Measurements from ENCODE around the gene MYO3B.

MYO3B gene

GRCh38 chr2:170147576-170147975 is 30.4 kb upstream of the MYO3B start:
- no peaks in the 10 kb centered on the region for H3K36me3 ChIP-seq (ENCODE audit: control insufficient read depth, insufficient read depth, low read length)
- H3K4me1 ChIP-seq (ENCODE audit: control insufficient read depth, insufficient read depth, low read length) = no peaks in the 10 kb centered on the region
- H3K9ac ChIP-seq (ENCODE audit: low read depth, low read length) = no peak overlapping the region
- no peaks in the 10 kb centered on the region for H3K27me3 ChIP-seq (ENCODE audit: control insufficient read depth, insufficient read depth, low read length)
- H3K9me3 ChIP-seq (ENCODE audit: control insufficient read depth, insufficient read depth, low read length) = no peaks in the 10 kb centered on the region
- no peak overlapping the region for H3K4me3 ChIP-seq (ENCODE audit: low read depth, low read length)

- Histone ChIP-seq H3K4me1 (ENCODE audit: control insufficient read depth, insufficient read depth, low read length) (no peaks in the 10 kb centered on the region), H3K27me3 (ENCODE audit: control insufficient read depth, insufficient read depth, low read length) (no peaks in the 10 kb centered on the region)
These were observed 29.8 kb upstream of the MYO3B start for GRCh38 chr2:170148161-170148560.

GRCh38 chr2:170152421-170152820 is 25.5 kb upstream of the MYO3B start:
- H3K9ac ChIP-seq (ENCODE audit: low read depth, low read length) = no peak overlapping the region
- H3K9me3 ChIP-seq (ENCODE audit: control insufficient read depth, insufficient read depth, low read length) = no peaks in the 10 kb centered on the region
- H3K4me3 ChIP-seq (ENCODE audit: low read depth, low read length) = no peak overlapping the region
- no peaks in the 10 kb centered on the region for H3K27me3 ChIP-seq (ENCODE audit: control insufficient read depth, insufficient read depth, low read length)
- peaks cover 10% of the 10 kb centered on the region for H3K4me1 ChIP-seq (ENCODE audit: control insufficient read depth, insufficient read depth, low read length)
- H3K36me3 ChIP-seq (ENCODE audit: control insufficient read depth, insufficient read depth, low read length) = no peaks in the 10 kb centered on the region

More at GRCh38 chr2:170148161-170148560, 29.8 kb upstream of the MYO3B start:
- H3K4me3 ChIP-seq (ENCODE audit: low read depth, low read length) = no peak overlapping the region
- H3K9me3 ChIP-seq (ENCODE audit: control insufficient read depth, insufficient read depth, low read length) = no peaks in the 10 kb centered on the region
- H3K9ac ChIP-seq (ENCODE audit: low read depth, low read length) = no peak overlapping the region
- no peaks in the 10 kb centered on the region for H3K36me3 ChIP-seq (ENCODE audit: control insufficient read depth, insufficient read depth, low read length)

- Histone ChIP-seq H3K9ac (ENCODE audit: low read depth, low read length) (no peak overlapping the region), H3K4me3 (ENCODE audit: low read depth, low read length) (no peak overlapping the region), H3K27me3 (ENCODE audit: control insufficient read depth, insufficient read depth, low read length) (no peaks in the 10 kb centered on the region), H3K36me3 (ENCODE audit: control insufficient read depth, insufficient read depth, low read length) (no peaks in the 10 kb centered on the region), H3K4me1 (ENCODE audit: control insufficient read depth, insufficient read depth, low read length) (peaks cover 10% of the 10 kb centered on the region), H3K9me3 (ENCODE audit: control insufficient read depth, insufficient read depth, low read length) (no peaks in the 10 kb centered on the region)
These were observed 22.8 kb upstream of the MYO3B start for GRCh38 chr2:170155022-170155722.

GRCh38 chr2:170155723-170156253 is 22.2 kb upstream of the MYO3B start:
- Histone ChIP-seq H3K9me3 (ENCODE audit: control insufficient read depth, insufficient read depth, low read length) (no peaks in the 10 kb centered on the region), H3K36me3 (ENCODE audit: control insufficient read depth, insufficient read depth, low read length) (no peaks in the 10 kb centered on the region), H3K9ac (ENCODE audit: low read depth, low read length) (no peak overlapping the region), H3K4me3 (ENCODE audit: low read depth, low read length) (no peak overlapping the region), H3K4me1 (ENCODE audit: control insufficient read depth, insufficient read depth, low read length) (peaks cover 10% of the 10 kb centered on the region), H3K27me3 (ENCODE audit: control insufficient read depth, insufficient read depth, low read length) (no peaks in the 10 kb centered on the region)

- Histone ChIP-seq H3K9ac (ENCODE audit: low read depth, low read length) (no peak overlapping the region), H3K27me3 (ENCODE audit: control insufficient read depth, insufficient read depth, low read length) (no peaks in the 10 kb centered on the region), H3K4me1 (ENCODE audit: control insufficient read depth, insufficient read depth, low read length) (peaks cover 10% of the 10 kb centered on the region), H3K9me3 (ENCODE audit: control insufficient read depth, insufficient read depth, low read length) (no peaks in the 10 kb centered on the region), H3K4me3 (ENCODE audit: low read depth, low read length) (no peak overlapping the region), H3K36me3 (ENCODE audit: control insufficient read depth, insufficient read depth, low read length) (no peaks in the 10 kb centered on the region)
These were observed 21.4 kb upstream of the MYO3B start for GRCh38 chr2:170156592-170156991.

GRCh38 chr2:170157025-170157684 is 20.8 kb upstream of the MYO3B start:
- Histone ChIP-seq H3K9me3 (ENCODE audit: control insufficient read depth, insufficient read depth, low read length) (no peaks in the 10 kb centered on the region), H3K27me3 (ENCODE audit: control insufficient read depth, insufficient read depth, low read length) (no peaks in the 10 kb centered on the region), H3K9ac (ENCODE audit: low read depth, low read length) (no peak overlapping the region), H3K36me3 (ENCODE audit: control insufficient read depth, insufficient read depth, low read length) (no peaks in the 10 kb centered on the region), H3K4me3 (ENCODE audit: low read depth, low read length) (no peak overlapping the region), H3K4me1 (ENCODE audit: control insufficient read depth, insufficient read depth, low read length) (peaks cover 10% of the 10 kb centered on the region)

- no peaks in the 10 kb centered on the region for H3K27me3 ChIP-seq (ENCODE audit: control insufficient read depth, insufficient read depth, low read length)
- H3K36me3 ChIP-seq (ENCODE audit: control insufficient read depth, insufficient read depth, low read length) = no peaks in the 10 kb centered on the region
- H3K9me3 ChIP-seq (ENCODE audit: control insufficient read depth, insufficient read depth, low read length) = no peaks in the 10 kb centered on the region
- peaks cover 10% of the 10 kb centered on the region for H3K4me1 ChIP-seq (ENCODE audit: control insufficient read depth, insufficient read depth, low read length)
- no peak overlapping the region for H3K4me3 ChIP-seq (ENCODE audit: low read depth, low read length)
- H3K9ac ChIP-seq (ENCODE audit: low read depth, low read length) = no peak overlapping the region
These were observed 18.9 kb upstream of the MYO3B start for GRCh38 chr2:170159060-170159459.

GRCh38 chr2:170161516-170162270 is 16.3 kb upstream of the MYO3B start:
- H3K4me1 ChIP-seq (ENCODE audit: control insufficient read depth, insufficient read depth, low read length) = no peaks in the 10 kb centered on the region
- no peak overlapping the region for H3K4me3 ChIP-seq (ENCODE audit: low read depth, low read length)
- no peak overlapping the region for H3K9ac ChIP-seq (ENCODE audit: low read depth, low read length)
- no peaks in the 10 kb centered on the region for H3K27me3 ChIP-seq (ENCODE audit: control insufficient read depth, insufficient read depth, low read length)
- H3K36me3 ChIP-seq (ENCODE audit: control insufficient read depth, insufficient read depth, low read length) = no peaks in the 10 kb centered on the region
- H3K9me3 ChIP-seq (ENCODE audit: control insufficient read depth, insufficient read depth, low read length) = no peaks in the 10 kb centered on the region

- no peaks in the 10 kb centered on the region for H3K9me3 ChIP-seq (ENCODE audit: control insufficient read depth, insufficient read depth, low read length)
- no peak overlapping the region for H3K4me3 ChIP-seq (ENCODE audit: low read depth, low read length)
- H3K9ac ChIP-seq (ENCODE audit: low read depth, low read length) = no peak overlapping the region
- H3K4me1 ChIP-seq (ENCODE audit: control insufficient read depth, insufficient read depth, low read length) = no peaks in the 10 kb centered on the region
- H3K27me3 ChIP-seq (ENCODE audit: control insufficient read depth, insufficient read depth, low read length) = no peaks in the 10 kb centered on the region
- no peaks in the 10 kb centered on the region for H3K36me3 ChIP-seq (ENCODE audit: control insufficient read depth, insufficient read depth, low read length)
These were observed 15.7 kb upstream of the MYO3B start for GRCh38 chr2:170162271-170162632.

GRCh38 chr2:170163411-170164065 is 14.4 kb upstream of the MYO3B start:
- Histone ChIP-seq H3K9me3 (ENCODE audit: control insufficient read depth, insufficient read depth, low read length) (no peaks in the 10 kb centered on the region), H3K27me3 (ENCODE audit: control insufficient read depth, insufficient read depth, low read length) (no peaks in the 10 kb centered on the region), H3K4me1 (ENCODE audit: control insufficient read depth, insufficient read depth, low read length) (no peaks in the 10 kb centered on the region), H3K36me3 (ENCODE audit: control insufficient read depth, insufficient read depth, low read length) (no peaks in the 10 kb centered on the region), H3K9ac (ENCODE audit: low read depth, low read length) (no peak overlapping the region), H3K4me3 (ENCODE audit: low read depth, low read length) (no peak overlapping the region)

Data from iPS-15b (cell line).